Measurements from ENCODE around the gene DIS3L2. TPM values are rescaled to one million over a fixed set of nuclear protein-coding genes. Genes with fewer than 3 reads are reported as not detected.
A peak's percentile ranks its signal among the peaks of the same experiment; 100 is the strongest.

Gene DIS3L2, protein sequence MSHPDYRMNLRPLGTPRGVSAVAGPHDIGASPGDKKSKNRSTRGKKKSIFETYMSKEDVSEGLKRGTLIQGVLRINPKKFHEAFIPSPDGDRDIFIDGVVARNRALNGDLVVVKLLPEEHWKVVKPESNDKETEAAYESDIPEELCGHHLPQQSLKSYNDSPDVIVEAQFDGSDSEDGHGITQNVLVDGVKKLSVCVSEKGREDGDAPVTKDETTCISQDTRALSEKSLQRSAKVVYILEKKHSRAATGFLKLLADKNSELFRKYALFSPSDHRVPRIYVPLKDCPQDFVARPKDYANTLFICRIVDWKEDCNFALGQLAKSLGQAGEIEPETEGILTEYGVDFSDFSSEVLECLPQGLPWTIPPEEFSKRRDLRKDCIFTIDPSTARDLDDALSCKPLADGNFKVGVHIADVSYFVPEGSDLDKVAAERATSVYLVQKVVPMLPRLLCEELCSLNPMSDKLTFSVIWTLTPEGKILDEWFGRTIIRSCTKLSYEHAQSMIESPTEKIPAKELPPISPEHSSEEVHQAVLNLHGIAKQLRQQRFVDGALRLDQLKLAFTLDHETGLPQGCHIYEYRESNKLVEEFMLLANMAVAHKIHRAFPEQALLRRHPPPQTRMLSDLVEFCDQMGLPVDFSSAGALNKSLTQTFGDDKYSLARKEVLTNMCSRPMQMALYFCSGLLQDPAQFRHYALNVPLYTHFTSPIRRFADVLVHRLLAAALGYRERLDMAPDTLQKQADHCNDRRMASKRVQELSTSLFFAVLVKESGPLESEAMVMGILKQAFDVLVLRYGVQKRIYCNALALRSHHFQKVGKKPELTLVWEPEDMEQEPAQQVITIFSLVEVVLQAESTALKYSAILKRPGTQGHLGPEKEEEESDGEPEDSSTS
- total RNA-seq (2014; rRNA removed; shearing (Covaris generic); ENCODE audit: low replicate concordance): 20.2 and 20.3 TPM in 2 replicates

- peak; percentile 81 for DNase-seq (ENCODE audit: low read depth)
- in situ Hi-C loops (cut with HindIII; ENCODE audit: low pct_unique_long_range_greater_than_20kb, low sequenced_read_pairs): no loop called here
Observed at GRCh38 chr2:231961349-231962166, at the start of gene DIS3L2. DIS3L2 (plus strand) TSS chr2:231961713; CDS start chr2:232014928, 53,215 bp downstream.

DNA sequence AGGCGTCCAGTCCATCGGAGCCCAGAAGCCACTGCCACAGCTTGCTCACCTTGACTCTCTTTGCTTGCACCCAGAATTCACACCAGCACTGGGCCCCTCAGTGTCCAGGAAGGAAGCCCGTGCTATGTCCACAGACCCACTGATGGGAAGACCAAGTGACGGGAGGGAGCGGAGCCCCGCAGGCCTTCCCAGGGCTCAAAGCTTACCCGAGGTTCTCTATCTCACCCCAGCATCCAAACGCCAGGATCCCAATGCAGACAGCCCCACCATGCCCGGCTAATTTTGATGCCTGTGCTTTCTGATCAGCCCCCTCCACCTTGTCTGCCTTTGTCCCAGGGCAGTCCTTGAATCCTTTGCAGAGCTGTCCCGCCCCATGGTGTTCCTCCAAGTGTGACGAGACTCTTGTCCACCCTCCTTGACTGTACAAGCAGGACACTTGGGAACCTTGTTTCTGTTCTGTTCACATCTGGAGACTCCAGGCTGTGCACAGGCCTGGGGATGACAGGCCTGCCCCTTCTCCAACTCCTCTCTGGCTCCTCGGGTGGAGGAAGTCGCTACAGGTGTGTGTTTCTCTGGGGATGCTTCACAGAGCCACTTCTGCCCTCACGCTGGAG is 47.3 kb upstream of the DIS3L2 start:
- DNase-seq (ENCODE audit: low read depth): no peak
- in situ Hi-C loops (cut with HindIII; ENCODE audit: low pct_unique_long_range_greater_than_20kb, low sequenced_read_pairs): no loop called here

DNA sequence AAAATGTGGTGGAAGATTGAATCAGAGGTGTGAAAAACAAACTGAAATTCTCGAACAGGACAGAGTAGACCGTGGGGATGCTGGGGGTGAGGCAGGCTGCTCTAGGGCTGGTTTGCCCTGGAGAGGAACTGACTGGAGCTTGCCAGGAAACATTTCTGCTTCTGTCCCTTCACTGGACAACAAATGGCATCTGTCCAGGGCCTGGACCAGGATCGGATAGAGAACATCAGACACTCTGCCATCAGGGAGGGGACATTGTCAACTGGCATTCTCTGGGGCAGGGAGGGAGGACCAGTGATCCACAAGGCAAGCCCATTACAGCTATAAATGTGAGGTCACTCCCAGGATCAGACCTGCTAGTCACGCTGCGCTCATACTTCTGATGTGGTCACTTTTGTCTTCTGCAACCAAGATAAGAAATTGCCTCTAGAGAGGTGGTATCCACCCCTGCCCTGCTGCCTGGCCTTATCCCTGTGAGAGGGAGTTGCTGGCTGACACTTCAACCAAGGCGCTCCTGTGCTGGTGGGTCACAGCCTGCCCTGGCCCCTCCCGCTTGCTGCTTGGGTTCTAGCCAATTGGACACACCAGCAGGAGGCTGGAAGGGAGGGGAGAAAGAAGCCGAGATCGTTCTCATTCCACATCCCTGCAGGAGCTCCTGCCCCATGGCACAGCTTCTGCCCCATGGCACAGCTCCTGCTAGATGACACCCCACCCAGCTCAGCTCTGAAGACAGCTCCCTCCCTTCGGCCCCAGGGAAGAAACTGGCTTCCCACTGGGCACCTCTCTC is 44.0 kb upstream of the DIS3L2 start:
- in situ Hi-C loops (cut with HindIII; ENCODE audit: low pct_unique_long_range_greater_than_20kb, low sequenced_read_pairs): no loop called here
- no peak for DNase-seq (ENCODE audit: low read depth)

DNA sequence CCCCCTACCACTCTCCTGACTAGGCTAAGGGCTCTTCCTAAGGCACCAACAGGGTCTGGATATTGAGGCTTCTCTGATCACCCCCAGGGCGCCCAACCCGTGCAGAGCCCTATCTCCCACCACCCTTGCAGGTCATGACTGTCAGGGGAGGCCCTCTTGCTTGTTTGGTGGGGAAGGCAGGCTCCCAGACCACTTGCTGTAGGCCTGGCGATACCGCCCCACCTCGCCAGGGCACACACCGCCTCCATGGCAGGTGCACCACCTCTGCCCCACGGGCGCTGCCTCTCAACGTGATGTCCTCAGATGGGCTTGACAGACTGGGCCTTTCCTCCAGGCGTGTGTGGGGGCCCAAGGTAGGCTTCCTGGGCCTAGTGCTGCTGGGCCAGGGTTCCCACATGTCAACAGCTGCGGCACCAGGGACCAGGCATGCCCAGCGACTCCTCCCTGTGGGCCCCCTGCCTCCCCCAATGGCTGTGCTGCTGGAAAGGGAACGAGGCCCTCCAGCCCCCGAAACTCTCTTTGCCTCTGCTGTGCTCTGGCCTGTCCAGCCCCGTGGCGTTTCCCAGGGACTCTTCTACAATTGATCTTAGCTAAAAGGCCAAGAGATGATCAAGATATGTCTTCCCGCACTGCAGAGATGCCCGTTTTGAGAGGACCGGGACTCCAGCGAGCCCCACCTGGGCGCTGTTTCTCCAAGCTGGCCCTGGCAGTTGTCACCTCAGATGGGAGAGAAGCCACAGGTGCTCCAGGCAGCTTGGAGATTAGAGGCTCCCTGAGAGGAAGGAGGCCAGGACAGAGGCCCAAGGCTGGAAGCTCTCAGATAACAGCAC is 42.8 kb upstream of the DIS3L2 start:
- DNase-seq (ENCODE audit: low read depth): no peak
- in situ Hi-C loops (cut with HindIII; ENCODE audit: low pct_unique_long_range_greater_than_20kb, low sequenced_read_pairs): no loop called here

- in situ Hi-C loops (cut with HindIII; ENCODE audit: low pct_unique_long_range_greater_than_20kb, low sequenced_read_pairs): no loop called here
- DNase-seq (ENCODE audit: low read depth): no peak
Observed at GRCh38 chr2:231919341-231920035, 42.0 kb upstream of the DIS3L2 start.

DNA sequence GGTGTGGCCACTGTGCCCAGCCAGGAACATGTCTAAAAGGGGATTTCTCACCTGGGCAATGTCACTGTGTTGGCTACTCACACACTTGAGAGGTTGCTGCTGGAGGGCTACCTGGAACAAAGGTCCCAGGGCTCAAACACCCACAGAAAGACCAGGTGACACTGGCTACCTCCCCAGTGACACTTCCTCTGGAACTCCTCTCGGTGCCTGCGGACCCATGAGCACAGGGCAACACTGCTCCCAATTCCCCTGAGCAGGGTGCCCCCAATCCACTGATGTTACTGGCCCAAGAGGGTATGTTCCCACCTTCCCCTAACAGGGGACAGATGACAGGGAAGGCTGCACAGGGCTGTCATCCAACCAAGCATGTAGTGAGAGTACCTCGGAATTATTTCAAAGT is 41.1 kb upstream of the DIS3L2 start:
- in situ Hi-C loops (cut with HindIII; ENCODE audit: low pct_unique_long_range_greater_than_20kb, low sequenced_read_pairs): no loop called here
- DNase-seq (ENCODE audit: low read depth): no peak

- in situ Hi-C loops (cut with HindIII; ENCODE audit: low pct_unique_long_range_greater_than_20kb, low sequenced_read_pairs): no loop called here
- no peak for DNase-seq (ENCODE audit: low read depth)
Observed at GRCh38 chr2:231920795-231921194, 40.7 kb upstream of the DIS3L2 start.

- DNase-seq (ENCODE audit: low read depth): no peak
- in situ Hi-C loops (cut with HindIII; ENCODE audit: low pct_unique_long_range_greater_than_20kb, low sequenced_read_pairs): no loop called here
Observed at GRCh38 chr2:231922311-231923009, 39.1 kb upstream of the DIS3L2 start.

DNA sequence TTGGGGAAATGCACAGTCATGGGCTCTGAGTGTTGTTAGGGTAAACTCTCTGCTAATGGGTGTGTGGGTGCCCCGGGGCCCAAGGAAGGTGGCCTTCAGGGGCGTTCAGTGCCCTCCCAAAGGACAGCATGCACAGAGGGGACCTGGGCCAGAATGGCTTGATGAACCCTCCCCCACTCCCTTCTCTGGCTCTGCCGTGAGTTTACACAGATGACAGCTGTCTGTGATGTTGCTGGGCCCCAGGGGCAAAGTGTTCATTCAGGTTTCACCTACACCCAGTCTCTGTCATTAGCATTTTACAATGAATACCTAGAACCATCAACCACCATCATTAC is 38.5 kb upstream of the DIS3L2 start:
- DNase-seq (ENCODE audit: low read depth): no peak
- in situ Hi-C loops (cut with HindIII; ENCODE audit: low pct_unique_long_range_greater_than_20kb, low sequenced_read_pairs): no loop called here

GRCh38 chr2:231923951-231924888 is 37.3 kb upstream of the DIS3L2 start:
- in situ Hi-C loops (cut with HindIII; ENCODE audit: low pct_unique_long_range_greater_than_20kb, low sequenced_read_pairs): no loop called here
- DNase-seq (ENCODE audit: low read depth): no peak

DNA sequence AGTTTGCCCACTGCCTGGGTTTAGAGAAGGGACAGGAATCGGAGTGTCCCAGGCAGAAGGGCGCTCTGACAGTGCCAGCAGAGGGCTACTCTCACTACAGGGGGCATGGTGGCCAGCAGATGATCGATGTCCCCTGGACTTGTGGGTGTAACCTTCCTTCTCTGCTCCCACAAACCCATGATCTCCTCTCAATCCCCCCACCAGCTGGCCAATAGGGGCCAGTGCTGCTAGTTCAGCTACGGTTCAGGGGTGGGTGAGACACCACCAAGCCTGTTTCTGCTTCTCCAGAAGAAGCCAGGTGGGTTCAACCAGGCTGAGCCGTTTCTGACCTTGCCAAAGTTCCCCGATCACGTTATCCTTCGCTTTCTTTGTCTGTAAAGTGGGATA is 36.6 kb upstream of the DIS3L2 start:
- DNase-seq (ENCODE audit: low read depth): no peak
- in situ Hi-C loops (cut with HindIII; ENCODE audit: low pct_unique_long_range_greater_than_20kb, low sequenced_read_pairs): no loop called here

- DNase-seq (ENCODE audit: low read depth): peak; percentile 64
- in situ Hi-C loops (cut with HindIII; ENCODE audit: low pct_unique_long_range_greater_than_20kb, low sequenced_read_pairs): no loop called here
Observed at GRCh38 chr2:231925303-231926179, 36.0 kb upstream of the DIS3L2 start.

DNA sequence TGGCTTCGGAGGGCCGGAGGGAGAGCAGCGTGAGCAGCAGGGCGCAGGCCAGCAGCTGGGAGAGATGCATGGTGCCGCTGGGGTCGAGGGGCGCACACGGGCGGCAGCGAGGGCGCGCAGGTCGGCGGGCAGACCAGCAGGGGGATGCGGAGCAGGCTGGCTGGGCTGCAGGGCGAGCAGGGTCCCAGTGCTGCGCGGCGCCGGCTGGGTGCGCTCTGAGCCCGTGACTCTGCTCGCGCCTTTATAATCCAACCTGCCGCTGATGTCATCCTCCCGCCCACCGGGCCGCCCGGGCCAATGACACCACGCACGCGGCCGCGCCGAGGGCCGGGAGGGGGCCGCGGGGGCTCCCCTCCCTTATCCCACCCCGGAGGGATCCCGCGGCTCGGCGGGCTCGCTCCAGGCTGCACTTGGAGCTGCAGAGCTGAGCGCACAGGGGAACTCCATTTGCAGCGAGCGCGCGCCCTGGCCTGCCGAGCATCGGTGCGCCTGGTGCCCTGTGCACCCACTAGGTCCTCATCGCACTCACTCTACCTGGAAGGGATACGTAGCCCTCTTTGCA is 35.3 kb upstream of the DIS3L2 start, which contains the start of gene NPPC:
TSS of gene NPPC (minus strand) at position 217 of the 562 bp plus-strand sequence. CDS start at position 70, 147 bp downstream.
- in situ Hi-C loops (cut with HindIII; ENCODE audit: low pct_unique_long_range_greater_than_20kb, low sequenced_read_pairs): no loop called here
- DNase-seq (ENCODE audit: low read depth): peak; percentile 74
